HG03575 (cell line): Measurements from ENCODE around the gene RABL6.
"Not testable (repeated sequence)": the region's sequence is repeated elsewhere in the genome, so short reads cannot be mapped to it uniquely, and the experiment has no call there.

Experiments used
- ATAC-seq: cut with Tn5 transposase; IDR thresholded peaks from one replicate; pipeline ENCODE4 v1.9.1; 2021; ENCODE audit not compliant: unreplicated experiment, insufficient number of reproducible peaks, low FRiP score; ENCODE audit errors: extremely low read depth

Gene RABL6

DNA sequence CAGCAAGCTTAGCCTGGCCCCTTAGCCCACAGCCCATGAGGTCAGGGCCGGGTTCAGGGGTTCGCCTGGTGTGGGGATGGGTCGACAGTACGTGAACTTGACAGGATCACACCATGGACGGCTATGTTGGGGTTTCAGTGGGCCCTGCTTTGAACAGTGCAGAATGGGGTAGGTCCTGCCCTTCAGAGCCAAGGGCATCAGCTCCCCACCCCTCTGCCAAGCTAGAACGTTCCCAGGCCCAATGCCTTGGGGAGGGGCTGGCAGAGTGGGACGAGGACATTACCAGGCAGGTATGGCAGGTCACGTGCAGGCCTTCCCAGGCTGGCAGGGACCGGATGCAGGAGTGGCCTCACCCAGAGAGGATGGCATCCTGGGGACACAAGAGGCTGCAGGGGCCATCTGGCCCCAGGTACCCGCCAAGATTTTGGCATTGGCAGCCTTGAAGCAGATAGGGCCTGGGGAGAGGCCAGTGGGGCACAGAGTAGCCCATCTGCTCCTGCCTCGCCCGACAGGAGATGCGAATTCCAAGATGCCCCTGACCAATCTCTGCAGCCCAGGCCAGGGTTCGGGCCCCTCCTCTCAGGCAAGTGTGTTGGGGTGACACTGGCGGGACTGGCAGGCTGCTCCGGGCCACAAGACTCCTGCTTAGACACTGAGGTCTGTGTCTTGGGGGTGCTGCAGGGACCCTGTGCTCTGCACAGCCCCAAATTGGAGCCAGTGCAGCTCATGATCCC is 34.1 kb downstream of the RABL6 start:
- ATAC-seq: not testable (repeated sequence)

DNA sequence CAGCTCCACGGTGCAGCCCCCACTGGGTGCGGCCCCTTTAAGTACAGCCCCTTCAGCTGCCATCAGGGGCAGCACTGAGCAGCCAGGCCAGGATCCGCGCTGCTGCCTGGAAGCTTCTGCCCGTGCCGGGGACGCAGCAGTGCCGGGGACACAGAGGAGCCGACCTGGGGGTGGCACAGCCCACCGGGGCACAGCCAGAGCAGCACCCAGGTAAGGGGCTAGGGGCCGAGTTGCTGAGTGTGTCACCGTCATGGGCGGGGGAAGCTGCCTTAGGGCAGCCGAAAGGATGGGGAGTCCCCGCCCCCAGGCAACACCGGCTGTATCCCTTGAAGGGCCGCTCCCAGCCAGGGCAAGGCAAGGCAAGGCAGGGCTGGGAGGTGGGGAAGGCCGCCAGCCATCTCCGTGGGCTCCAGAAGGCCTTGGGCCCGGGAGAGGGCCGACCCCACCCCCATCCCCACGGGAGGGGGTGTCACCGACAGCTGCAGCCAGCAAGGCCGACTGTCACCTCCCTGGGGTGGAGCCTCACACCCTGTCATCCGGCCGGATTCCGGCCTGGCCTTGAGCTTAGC is 34.7 kb downstream of the RABL6 start, which contains the start of gene AJM1:
AJM1 (plus strand) TSS at position 99 of the 569 bp plus-strand sequence. CDS start 1,937 bp downstream, outside the sequence.
- ATAC-seq: not testable (repeated sequence)

DNA sequence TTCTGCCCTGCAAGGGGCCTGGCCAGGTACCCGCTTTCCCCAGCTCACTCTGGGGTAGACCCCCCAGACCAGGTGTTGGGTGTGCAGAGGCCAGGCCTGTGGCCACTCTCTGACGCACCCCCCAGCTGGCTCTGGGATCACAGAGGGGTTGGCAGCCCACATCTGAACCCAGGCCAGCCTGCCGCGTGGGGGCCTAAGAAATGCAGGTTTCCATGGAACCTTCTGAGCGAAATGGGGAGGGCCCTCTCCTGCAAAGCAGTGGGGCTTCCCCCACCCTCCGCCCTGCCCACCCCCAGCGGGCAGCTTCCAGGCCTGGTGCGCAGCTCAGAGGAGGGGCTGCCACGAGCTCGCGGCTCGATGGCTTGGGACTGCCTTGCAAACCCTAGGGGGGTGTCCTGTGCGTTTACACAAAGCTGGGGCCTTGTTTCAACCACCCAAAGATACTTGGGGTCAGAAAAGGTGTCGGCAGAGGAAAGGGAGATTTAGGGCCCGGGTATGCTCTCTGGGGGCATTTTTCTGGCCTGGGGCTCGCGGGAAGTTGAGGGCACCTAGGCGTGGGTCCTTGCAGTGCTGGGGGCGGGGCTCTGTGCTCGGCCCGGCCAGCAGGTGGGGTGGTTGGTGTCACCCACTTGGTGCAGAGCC is 35.5 kb downstream of the RABL6 start:
- ATAC-seq: not testable (repeated sequence)

DNA sequence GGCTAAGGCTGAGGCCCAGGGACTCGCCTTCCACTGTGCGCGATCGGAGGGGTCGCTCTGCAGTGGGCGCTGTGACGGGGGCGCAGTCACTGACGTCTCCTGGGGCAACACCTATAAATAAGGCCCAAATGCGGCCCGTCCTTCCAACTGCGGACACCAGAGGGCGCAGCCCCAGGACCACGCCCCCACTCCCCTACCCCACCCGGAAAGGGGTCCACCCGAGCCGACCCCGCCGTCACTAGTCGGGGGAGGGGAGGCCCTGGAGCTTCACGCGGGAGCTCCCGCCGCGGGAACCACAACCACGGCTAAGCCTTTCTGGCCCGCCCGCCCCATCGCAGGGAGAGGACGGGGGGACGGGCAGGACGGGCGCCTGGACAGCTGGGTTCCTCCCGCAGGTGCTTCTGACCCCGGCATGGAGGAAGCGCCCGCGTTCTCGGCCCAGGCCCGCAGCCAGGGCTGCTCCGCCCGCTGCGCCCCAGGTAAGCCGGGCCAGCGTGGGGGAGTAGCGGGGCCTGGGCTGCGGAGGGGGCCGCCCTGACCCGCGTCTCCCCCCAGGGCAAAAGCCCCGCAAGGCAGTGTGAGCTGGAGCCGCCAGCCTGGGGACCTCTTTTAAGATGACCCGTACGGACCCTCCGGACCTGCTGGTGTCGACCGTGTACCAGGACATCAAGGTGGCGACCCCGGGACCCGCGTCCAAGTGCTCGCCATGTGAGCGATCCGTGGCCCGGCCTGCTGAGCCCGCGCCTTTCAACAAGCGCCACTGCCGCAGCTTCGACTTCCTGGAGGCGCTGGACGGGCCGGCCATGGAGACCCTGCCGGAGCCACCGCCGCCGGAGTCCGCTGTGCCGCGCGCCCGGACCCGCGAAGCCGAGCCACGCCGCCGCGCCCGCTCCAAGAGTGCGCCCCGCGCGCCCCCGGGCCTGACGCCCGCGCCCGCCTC is 36.3 kb downstream of the RABL6 start:
- ATAC-seq: not testable (repeated sequence)

DNA sequence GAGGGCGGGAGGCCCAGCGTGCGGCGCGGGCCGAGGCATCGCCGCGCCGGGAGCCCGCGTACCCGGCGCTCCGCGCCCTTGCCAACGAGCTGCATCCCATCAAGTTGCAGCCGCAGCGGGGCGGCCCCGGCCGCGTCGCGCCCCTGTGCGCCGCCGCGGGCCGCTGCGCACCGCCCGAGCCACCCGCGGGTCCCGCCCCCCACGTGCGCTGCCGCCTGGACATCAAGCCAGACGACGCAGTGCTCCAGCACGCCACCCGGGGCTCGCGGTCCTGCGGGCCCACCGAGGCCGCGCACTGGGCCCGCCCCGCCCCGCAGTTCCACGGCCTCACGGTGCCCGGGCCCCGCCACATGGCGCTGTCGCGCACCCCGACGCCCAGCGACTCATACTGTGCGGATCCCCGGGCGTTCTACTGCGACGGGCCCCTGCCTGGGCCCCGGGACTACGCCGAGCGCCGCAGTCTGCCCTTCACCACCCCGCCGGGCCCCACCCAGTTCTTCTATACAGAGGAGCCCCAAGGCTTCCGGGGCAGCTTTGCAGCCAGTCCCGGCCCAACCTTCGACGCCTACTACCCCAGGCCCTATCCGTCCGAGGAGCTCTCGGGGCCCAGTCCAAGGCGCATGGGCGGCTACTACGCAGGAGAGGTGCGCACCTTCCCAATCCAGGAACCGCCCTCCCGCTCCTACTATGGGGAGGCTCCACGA is 37.2 kb downstream of the RABL6 start:
- ATAC-seq: no peak

DNA sequence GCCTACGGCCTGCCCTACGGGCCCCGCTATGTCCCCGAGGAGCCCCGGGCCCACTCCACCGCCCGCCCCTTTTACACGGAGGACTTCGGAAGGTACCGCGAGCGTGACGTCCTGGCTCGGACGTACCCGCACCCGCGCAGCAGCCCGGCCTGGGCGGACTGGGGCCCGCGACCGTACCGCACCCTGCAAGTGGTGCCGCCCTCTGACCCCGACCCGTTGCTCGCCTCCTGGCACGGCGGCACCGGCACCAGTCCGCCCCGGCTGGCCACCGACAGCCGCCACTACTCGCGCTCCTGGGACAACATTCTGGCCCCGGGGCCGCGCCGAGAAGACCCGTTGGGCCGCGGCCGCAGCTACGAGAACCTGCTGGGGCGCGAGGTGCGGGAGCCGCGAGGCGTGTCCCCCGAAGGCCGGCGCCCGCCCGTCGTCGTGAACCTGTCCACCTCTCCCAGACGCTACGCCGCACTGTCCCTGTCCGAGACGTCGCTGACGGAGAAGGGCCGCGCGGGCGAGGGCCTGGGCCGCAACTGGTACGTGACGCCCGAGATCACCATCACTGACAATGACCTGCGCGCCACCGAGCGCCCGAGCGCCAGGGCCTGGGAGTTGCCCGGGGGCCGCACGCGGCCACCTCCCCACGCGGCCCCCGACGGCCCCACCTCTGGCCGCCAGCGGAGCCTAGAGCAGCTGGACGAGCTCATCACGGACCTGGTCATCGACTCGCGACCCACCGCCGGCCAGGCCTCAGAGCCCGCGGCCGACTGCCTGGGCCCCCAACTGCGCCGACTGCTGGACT is 37.9 kb downstream of the RABL6 start:
- ATAC-seq: no peak

DNA sequence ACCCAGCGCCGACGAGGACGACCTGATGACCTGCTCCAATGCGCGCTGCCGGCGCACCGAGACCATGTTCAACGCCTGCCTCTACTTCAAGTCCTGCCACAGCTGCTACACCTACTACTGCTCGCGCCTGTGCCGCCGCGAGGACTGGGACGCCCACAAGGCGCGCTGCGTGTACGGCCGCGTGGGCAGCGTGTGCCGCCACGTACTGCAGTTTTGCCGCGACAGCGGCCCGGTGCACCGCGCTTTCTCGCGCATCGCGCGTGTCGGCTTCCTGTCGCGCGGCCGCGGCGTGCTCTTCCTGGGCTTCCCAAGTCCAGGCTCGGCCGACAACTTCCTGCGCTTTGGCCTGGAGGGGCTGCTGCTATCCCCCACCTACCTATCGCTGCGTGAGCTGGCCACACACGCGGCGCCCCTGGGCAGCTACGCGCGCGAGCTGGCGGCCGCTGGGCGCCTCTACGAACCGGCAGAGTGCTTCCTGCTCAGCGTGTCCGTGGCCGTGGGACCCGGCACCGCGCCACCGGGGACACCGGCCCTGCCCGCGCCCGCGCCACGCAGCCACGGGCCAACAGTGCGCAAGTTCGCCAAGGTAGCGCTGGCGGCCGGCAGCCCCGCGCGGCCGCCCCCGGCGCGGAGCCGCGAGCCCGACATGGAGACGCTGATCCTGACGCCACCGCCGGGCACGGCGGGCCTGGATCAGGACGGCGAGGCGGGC is 38.8 kb downstream of the RABL6 start:
- ATAC-seq: no peak

DNA sequence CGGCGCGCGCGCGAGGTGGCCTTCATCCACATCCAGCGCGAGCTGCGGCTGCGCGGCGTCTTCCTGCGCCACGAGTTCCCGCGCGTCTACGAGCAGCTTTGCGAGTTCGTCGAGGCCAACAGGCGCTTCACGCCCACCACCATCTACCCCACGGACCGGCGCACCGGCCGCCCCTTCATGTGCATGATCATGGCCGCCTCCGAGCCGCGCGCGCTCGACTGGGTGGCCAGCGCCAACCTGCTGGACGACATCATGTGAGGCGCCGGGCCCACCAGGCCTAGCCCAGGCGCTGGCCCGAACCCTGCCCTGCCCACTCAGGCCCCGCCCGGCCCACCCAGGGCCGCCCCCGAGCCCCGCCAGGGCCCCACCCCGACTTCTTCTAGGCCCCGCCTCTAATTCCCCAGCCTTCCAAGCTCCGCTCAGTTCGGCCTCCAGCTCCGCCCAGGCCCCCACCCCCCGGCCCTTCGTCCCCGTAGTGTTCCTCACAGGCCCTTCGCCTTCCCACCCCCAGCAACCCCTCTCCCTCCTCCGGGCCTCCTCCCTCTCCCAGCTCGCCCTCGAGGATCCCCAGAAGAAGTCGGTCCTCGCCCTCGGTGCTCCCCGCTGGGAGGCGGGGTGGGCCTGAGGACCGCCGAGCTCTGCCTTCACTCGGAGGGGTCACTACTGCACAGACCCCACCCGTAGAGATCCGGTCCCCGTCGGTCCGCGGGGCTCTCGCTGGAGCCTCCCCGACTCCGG is 39.5 kb downstream of the RABL6 start:
- no peak for ATAC-seq

DNA sequence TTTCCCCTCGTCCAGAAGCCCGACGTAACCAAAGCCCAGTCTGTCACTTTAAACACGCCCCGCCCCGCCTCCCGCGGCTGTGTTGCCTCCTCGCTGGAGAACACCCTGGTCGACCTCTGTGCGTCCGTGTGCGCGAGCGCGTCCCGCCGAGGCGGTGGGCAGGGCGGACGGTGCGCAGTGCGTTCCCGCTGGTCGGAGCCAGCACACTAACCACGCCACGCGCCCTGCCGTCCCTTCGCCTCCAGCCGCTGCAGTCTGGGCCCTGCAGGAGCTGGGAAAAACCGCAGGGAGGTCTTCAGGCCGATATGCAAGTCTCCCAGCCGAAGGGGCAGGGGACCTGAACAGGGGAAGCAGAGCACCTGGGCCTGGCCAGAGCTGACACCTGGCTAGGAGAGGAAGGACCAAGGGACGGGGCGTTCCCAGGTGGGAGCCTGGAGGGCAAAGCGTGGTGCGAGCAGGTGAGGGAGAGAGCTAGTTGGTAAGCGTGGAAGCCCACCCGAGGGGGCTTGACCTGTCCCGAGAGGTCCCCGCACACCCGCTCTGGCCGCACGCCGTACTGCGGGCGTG is 40.2 kb downstream of the RABL6 start:
- ATAC-seq: no peak

DNA sequence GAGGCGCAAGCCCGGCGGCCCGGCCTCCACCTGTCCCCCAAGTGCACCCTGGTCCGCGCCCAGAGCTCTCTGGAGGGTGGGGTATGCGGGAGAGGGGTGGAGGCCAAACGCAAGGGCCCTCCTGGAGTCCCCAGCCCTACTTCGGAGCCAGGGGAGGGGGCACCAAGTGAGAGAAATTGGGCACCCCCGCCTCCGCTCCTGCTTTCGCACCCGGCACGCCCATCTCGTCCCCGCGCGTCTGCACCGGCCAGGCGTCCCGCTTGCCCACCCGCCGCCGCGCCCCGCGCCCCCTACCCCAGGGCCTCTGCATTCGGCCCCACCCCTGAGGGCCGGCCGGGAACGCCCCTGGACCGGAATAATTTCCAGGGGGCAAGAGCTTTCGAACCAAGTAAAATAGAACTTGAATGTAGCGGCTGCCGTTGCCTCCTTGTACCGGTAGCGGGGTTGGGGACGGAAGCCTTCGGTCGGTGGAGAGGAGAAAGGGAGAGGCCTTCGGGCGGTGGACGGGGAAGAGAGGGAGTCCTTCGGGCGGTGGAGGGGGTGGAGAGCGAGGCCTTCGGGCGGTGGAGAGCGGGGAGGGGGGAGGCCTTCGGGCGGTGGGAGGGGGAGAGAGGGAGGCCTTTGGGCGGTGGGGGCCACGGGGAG is 40.8 kb downstream of the RABL6 start:
- ATAC-seq: no peak

DNA sequence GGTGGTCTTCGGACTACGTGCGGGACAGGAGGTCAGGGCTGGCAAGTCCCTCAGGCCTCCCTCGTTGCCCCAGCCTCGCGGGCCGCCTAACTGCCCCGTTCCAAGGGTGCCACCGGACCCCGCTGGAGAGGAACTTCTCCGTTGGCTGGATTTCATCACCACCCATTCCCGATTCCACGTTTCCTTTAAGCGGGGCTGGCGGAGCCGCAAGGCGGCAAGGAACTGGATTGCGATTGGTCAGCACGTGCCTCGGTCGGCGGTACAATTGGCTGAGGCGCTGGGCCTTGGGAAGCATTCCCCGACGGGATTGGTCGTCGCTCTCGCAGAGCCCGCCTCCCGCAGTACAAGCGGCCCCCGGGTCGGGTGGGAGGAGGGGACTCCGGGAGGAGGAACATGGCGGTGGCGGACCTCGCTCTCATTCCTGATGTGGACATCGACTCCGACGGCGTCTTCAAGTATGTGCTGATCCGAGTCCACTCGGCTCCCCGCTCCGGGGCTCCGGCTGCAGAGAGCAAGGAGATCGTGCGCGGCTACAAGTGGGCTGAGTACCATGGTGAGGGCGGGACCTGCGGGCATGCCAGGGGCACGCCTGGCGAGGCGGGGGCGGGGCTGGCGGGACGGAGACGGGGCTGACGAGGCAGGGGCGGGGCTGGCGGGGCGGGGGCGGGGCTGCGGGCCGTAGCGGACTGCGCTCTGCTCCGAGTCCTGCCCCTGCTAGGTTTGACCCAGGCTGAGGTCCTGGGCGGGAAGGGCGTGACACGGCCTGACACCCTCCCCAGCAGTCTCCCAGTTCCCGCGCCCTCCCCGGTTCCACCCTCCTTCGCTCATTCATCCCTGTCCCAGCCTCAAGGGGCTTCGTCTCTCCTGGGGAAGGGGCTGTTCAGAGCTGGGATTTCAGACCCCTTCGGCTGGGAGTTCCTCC is 41.6 kb downstream of the RABL6 start, which contains the start of gene PHPT1:
PHPT1 (plus strand) TSS at position 372 of the 922 bp plus-strand sequence; CDS start at position 394, 22 bp downstream.
- peak; percentile 41 for ATAC-seq

DNA sequence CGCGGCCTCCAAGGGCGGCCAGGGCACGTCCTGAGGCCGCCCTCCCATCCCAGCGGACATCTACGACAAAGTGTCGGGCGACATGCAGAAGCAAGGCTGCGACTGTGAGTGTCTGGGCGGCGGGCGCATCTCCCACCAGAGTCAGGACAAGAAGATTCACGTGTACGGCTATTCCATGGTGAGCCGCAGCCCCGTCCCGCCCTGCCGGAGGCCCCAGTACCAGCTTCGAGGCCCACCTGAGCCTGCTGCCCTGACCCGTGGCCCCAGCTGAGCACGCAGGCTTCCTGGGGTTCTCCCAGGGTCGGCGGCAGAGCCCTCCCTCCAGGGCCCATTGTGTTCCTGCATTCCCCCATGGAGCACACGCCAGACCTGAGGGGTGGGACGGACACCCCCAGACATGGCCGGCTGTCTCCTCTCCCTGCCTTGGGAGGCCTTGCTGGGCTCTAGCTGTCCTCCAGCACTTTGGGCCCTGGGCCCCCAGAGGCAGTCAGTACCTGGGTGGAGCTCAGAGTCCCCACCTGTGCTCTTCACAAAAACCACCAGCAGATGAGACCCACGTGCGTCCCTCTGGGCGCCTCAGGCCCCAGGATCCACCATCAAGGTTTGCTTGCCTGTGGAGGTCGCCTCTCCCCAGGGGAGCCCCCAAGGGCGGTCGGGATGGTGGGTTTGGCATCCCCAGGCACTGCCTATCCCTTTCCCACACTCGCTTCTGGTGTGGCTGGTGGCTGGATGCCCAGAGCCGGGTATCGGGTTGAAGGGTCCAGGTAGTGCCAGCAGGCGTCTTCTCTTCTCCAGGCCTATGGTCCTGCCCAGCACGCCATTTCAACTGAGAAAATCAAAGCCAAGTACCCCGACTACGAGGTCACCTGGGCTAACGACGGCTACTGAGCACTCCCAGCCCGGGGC is 42.5 kb downstream of the RABL6 start:
- no peak for ATAC-seq

DNA sequence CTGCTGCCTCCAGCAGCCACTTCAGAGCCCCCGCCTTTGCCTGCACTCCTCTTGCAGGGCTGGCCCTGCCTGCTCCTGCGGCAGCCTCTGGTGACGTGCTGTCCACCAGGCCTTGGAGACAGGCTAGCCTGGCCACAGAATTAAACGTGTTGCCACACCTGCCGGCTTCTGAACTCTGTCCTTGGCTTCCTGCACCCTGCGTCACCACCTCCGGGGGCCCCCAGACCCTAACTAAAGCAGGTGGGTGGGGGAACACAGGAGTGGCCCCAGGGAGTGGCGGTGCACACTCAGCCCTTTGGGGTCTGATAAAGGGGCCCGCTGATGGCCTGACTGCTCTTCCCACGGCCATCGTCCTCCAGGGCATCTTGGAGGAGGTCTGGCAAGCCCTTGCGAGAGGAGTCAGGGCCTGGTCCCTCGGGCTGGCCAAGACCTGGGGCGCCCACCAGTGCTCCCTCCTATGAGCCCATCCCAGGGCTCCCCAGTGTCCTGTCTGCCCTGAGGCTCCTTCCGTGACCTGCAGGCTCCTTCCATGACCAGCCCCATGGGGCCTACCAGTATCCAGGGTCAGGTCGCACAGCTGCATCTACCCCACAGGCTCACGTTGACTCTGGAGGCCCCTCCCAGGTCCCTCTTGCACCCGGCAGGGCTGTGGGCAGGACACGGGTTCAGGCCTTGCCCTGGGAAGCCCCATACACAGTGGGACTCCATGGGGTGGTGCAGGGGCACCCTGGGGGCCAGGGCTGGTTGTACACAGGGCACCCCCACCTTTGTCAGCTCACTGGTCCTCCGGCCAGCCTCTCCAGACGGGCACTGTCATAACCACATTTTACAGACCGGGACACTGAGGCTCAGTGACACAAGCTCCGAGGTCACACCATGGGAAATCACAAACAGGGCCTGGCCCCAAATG is 43.4 kb downstream of the RABL6 start:
- ATAC-seq: no peak
